VCaP (cell line): ENCODE results near the gene CNTNAP1.

Source experiments
- H3K27ac ChIP-seq: fragments of 450-650 bp; 2 replicates; pipeline ENCODE4 v1.5.1; 2017
- CTCF ChIP-seq: fragments of 450-650 bp; conservative IDR thresholded peaks from 2 replicates; pipeline ENCODE4 v1.5.1; 2017; ENCODE audit warnings: mild to moderate bottlenecking, moderate library complexity

The CNTNAP1 gene

GRCh38 chr17:42677921-42678781, 4.2 kb upstream of the CNTNAP1 start:
- H3K27ac ChIP-seq, result peak overlapping the region; percentile 71
- TF ChIP-seq CTCF, result no peak

DNA sequence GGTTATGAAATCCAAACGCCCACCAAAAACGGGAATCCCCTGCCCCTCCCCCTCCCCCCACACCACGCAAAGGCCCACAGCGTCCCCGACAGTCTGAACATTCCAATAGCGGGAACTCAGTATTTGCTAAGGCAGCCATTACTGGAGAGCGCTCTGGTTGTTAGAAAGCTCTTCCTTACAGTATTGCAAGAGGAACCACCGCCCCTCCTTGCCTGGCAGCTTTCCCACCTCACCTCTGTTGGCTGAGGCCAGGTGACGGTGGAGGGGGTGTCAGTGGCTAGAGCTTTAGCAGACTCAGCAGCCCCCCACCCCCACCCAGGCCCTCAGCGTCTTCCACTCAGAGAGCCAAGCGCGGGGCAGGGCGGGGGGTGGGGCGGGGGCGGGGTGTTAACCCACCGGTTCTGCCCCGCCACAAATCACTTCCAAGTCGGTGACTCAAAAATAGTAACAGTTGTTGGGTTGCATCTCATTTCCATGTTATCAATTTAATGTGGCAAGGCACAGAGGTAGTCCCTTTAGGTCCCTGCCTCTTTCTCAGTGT, 3.3 kb upstream of the CNTNAP1 start:
- H3K27ac ChIP-seq, result peak overlapping the region; percentile 71
- no peak for TF ChIP-seq CTCF

DNA sequence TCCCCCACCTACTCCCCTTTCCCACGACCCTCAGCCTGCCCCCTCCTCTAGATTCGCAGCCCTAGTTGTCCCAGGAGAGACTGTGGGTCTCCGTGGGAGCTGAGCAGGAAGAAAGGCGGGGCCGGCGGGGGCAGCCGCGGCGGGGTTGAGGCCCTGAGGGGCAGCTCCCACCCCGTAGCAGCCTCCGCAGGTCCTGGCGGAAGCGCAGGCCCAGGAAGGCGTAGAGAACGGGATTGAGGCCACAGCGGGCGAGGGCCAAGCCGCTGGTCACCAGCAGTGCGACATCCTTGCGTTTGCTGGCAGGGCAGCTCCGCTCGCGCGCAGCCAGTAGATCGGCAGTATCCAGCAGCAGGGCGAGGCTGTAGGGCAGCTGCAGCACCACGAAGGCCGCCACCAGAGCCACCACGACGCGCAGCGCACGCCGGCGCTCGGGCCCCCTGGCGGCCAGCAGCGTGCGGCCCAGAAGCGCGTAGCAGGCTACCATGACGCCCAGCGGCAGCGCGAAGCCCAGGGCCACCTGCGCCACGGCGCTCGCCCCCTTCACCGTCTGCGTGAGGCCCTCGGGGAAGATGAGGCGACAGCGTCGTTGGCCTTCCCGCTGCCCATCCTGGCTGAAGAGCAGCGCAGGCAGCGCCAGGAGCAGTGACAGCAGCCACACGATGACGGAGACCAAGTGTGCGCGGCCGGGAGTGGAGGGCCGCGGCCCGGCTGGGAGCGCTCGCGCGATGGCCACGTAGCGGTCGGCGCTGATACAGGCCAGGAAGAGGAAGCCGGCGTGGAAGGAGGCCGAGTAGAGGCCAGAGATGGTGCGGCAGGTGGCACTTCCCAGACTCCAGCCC, 2.6 kb upstream of the CNTNAP1 start:
- TF ChIP-seq CTCF, result peak; percentile 85
- H3K27ac ChIP-seq, result peak overlapping the region; percentile 71

GRCh38 chr17:42680331-42680808, 2.0 kb upstream of the CNTNAP1 start:
- H3K27ac ChIP-seq, result no peak overlapping the region
- no peak for TF ChIP-seq CTCF

DNA sequence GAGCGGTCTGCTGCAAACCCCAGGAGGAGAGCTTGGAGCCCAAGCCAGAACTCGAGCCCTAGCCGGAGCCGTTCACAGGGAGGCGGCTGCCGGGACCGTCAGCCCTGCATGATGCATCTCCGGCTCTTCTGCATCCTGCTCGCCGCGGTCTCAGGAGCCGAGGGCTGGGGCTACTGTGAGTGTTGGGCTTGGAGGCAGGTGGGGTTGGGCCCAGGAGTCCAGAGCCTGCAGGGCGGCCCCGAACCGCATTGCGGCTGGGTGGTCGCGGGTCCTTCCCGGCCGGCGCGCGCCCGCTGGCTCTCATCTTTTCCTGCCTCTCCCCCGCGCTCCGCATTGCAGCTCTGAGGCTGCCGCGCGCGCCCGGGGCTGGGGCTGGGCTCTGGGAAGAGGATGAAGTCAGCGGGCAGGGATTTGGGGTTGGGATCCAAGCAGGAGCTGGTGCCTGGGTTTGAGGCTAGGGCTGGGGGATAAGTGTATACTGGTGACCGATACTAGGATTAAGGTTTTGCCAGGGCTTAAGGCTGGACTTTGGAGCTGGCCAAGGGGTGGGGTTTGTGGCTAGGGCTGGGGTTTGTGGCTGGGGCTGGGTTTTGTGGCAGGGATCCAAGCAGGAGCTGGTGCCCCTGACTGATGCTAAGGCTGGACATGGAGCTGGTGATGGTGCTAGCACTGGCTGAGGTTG, 532 bp downstream of the CNTNAP1 start:
- TF ChIP-seq CTCF, result no peak
- peak overlapping the region; percentile 11; the same call in 1 of the 2 replicates for H3K27ac ChIP-seq

DNA sequence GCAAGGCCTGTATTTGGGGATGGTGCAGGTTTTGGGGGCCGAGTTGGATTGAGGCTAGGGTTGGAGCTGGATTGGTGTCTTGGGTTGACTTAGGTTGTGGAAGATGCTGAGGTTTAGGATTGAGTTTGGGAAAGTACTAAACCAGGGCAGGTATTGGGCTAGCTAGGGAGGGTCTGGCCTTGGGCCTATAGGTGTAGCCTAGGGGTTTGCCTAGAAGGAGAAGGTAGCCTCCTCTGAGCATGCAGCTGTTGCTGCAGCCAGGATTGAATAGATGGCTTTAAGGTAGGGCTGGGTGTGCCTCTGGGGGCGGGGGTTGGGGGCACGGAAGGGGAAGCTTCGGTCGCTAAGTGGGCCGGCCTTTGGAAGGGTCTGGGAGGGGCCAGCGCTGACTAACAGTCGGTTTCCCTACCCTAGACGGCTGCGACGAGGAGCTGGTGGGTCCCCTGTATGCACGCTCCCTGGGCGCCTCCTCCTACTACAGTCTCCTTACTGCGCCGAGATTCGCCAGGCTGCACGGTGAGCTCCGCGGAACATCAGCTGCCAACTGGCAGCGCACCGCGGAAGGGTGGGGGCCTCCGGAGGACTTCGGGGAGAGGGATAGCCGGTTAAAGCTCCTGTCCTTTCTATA, 1.2 kb downstream of the CNTNAP1 start:
- TF ChIP-seq CTCF, result no peak
- H3K27ac ChIP-seq, result no peak overlapping the region
